Stimulated activated CD8-positive, alpha-beta memory T cell treated with anti-CD3 and anti-CD28 coated beads, Interleukin-7, amount 100 ng/mL, for 4 hours (primary cell): ENCODE results near the gene PSAPL1.

Experiments used
- DNase-seq, 2 donors: peaks; one replicate each; pipeline ENCODE4 v3.0.0-alpha.2; 2020; ENCODE audit warnings: low read depth in 2 of 2

The PSAPL1 gene

GRCh38 chr4:7431696-7432530, 2.8 kb downstream of the PSAPL1 start:
- DNase-seq, result no peak

DNA sequence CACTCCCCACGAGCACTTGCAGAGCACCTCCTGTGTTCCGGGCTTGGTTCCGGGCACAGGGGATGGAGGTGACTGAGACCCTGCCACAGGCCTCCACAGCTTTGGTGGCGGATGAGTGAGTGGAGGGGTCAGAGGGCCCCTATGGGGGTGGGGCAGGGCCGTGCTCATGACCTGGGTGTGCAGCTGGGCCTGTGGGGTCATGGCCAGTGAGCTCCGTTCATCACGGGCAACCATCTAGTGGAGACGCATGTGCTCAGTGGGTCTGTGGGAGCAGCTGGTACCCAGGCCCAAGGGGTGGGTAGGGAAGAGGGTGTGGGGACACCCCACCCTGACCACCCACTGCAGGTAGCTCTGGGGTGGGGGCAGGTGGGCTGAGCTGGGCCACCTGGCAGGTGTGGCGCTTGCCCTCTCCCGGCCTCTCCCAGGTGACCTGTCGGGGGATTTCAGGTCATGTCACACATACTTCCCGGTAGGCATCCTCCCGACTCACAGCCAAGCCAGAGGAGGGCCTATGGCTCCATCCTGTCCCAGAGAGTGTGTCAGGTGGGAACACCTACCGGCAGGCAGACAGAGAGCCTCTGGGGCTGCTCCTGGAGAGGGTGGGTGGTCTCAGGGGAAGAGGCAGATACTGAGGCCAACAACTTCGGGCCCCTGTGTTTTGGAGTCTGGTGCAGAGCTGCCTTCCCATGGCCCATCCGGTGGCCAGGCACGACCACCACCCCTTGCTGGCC, 3.6 kb downstream of the PSAPL1 start:
- DNase-seq, result no peak

DNA sequence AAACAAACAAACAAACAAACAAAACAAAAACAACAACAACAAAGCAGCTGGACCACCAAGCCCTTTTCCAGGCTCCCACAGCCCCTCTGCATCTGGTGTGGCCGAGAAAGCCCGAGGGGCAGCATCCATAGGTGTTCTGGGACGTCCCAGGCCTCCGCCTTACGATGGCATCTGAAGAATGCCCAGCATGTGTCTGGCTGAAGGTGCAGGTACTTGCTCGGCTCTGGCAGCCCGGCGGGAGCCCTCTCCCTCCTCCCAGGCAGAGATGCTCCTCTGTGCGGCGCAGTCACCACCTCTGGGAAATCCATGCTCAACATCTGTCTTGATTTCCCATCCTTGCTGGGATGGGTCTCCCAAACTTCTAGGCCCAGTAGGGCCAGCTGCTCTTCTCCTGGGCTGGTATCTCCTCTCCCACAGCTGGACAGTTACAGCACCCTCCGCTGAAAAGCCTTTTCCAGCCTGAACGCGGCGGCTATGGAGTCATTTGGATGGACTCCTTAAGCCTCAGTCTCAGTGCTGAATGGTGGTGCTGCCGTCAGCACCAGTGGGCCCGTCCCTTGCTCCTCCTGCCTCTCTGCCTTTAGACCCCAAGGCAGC, 4.3 kb downstream of the PSAPL1 start:
- DNase-seq, result no peak

- DNase-seq, result no peak
These were observed 5.1 kb downstream of the PSAPL1 start for GRCh38 chr4:7429601-7430078.

- DNase-seq, result no peak
These were observed 5.7 kb downstream of the PSAPL1 start for GRCh38 chr4:7429069-7429416.

- DNase-seq, result no peak
These were observed 6.3 kb downstream of the PSAPL1 start for GRCh38 chr4:7428261-7429068.

- no peak for DNase-seq
These were observed 6.9 kb downstream of the PSAPL1 start for GRCh38 chr4:7427831-7428260.

GRCh38 chr4:7427361-7427760, 7.4 kb downstream of the PSAPL1 start:
- no peak for DNase-seq

DNA sequence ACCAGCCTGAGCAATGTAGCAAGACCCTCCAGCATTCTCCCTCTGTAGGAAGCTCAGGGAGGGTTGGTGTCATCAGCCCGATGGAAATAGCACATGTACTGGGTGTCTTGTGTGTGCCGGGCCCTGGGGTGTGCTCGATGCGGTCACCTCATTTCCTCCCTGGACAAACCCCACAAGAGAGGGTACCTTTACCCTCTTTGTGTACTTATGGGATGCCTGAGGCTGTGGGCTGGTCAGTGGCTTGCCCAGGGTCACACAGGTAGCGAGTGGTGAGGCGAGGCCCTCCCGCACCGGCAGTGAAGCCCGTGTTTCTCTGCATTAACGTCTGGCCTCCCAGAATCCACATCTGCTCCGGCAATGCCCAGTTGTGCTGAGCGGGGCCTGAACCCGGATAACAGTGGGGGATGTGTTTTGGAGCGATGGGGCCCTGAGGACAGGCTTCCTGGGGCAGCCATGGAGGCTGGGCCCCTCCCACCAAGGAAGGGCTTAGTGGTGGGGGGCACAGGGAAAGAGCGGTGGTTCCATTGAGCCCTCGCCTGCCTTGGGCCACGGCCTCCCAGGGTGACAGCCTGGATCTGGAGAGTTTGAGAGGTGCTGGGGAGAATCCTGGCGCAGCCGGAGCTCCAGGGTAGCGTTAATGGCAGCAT, 8.1 kb downstream of the PSAPL1 start:
- DNase-seq, result no peak

- no peak for DNase-seq
These were observed 8.9 kb downstream of the PSAPL1 start for GRCh38 chr4:7425591-7426468.

- DNase-seq, result no peak
These were observed 9.6 kb downstream of the PSAPL1 start for GRCh38 chr4:7425124-7425523.

GRCh38 chr4:7424553-7425111, 10.1 kb downstream of the PSAPL1 start:
- DNase-seq, result no peak

DNA sequence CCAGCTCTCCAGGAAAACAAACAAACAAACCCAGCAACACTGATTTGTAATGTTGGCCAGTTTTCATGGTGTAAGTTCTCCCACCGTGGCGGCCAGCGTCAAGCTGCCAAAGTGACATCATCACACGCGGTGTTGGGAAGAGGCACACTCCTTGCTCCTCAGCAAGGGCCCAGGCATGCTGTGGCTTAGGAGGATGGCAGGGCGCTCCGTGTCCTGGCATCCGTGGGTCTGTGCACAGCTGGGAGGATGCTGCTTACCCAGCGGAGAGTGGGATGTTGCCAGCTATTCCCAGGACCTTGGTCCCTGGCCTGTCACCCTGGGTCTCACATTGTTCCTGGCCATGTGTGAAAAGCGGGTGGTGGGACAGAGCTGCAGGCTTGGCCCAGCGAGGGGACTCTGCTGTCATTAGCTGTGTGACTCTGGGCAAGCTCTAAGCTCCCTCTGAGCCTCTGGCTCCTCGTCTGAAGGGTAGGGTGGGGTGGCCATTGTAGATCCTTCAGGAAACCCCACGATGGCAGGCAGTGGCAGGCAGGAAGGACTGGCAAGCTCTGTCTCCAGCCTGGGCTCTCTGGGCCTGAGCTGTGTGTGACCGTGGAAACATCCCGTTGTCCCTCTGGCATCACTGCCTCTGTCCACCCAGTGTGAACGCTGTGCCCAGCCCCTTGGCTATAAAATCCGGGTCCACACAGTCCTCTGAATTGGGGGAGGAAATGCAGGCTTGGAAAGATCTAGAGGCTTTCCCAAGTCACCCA, 10.8 kb downstream of the PSAPL1 start:
- no peak for DNase-seq

- no peak for DNase-seq
These were observed 11.3 kb downstream of the PSAPL1 start for GRCh38 chr4:7423391-7423790.

- no peak for DNase-seq
These were observed 11.9 kb downstream of the PSAPL1 start for GRCh38 chr4:7422898-7423180.

GRCh38 chr4:7422151-7422897, 12.4 kb downstream of the PSAPL1 start:
- DNase-seq, result no peak

- DNase-seq, result no peak
These were observed 13.2 kb downstream of the PSAPL1 start for GRCh38 chr4:7421356-7422150.

DNA sequence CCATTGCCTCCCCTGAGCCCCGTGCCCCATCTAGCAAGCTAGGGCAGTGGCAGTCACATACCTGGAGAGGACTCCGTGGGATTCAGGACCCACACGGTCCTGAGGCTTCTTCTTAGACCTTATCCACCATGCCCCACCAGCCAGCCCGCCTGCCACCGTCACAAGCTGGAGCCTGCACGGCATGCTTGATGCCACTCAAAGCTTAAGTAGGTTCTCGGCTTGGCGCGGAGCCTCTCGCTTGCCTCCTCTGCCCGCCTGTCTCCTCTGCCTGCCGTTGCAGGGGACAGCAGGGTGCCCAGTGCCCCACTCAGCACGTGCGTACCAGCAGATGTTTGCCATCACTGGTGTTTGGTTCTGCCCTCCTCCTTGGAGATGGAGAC, 14.1 kb downstream of the PSAPL1 start:
- DNase-seq, result no peak
